GM21825 (cell line): ENCODE data around the gene ATG4A.

Experiments used
- ATAC-seq: cut with Tn5 transposase; IDR thresholded peaks from one replicate; pipeline ENCODE4 v1.9.1; 2021; ENCODE audit warnings: mild to moderate bottlenecking, moderate library complexity; ENCODE audit not compliant: unreplicated experiment

The ATG4A gene, protein sequence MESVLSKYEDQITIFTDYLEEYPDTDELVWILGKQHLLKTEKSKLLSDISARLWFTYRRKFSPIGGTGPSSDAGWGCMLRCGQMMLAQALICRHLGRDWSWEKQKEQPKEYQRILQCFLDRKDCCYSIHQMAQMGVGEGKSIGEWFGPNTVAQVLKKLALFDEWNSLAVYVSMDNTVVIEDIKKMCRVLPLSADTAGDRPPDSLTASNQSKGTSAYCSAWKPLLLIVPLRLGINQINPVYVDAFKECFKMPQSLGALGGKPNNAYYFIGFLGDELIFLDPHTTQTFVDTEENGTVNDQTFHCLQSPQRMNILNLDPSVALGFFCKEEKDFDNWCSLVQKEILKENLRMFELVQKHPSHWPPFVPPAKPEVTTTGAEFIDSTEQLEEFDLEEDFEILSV

DNA sequence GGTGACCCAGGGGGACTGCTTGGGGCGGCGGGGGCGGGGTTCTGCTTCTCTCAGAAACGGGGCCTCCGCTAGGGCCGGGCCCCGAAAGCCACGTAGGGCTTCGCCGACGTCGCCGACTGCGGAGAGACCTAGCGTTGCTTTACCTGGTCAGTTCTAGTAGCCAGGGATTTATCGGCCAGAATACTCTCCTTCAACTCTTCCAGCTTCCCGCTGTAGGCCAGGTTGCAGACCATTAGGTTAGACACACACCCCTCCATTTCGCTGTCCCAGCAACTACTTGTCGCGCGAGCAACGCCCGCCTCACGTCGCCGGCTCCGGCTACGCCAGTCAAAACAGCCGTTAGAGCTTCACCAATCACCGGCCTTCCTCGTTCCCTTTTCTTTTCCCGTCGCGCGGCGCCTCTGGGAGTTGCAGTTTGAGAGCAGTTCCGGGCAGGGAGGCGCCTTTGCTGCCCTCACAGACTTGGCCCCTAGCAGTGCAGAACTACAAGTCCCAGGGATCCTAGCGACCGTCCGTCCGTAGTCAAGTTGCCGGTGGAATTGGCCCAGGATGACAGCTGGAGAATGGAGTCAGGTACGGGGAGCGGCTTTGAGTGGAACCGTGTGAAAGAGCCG, at the start of gene ATG4A, which contains the start of gene PSMD10:
TSS of gene ATG4A (plus strand) at position 515 of the 614 bp plus-strand sequence. CDS start at position 564, 49 bp downstream.
TSS of gene PSMD10 (minus strand) at position 279 of the 614 bp plus-strand sequence. CDS start at position 257, 22 bp downstream.
- peak; percentile 97 for ATAC-seq

DNA sequence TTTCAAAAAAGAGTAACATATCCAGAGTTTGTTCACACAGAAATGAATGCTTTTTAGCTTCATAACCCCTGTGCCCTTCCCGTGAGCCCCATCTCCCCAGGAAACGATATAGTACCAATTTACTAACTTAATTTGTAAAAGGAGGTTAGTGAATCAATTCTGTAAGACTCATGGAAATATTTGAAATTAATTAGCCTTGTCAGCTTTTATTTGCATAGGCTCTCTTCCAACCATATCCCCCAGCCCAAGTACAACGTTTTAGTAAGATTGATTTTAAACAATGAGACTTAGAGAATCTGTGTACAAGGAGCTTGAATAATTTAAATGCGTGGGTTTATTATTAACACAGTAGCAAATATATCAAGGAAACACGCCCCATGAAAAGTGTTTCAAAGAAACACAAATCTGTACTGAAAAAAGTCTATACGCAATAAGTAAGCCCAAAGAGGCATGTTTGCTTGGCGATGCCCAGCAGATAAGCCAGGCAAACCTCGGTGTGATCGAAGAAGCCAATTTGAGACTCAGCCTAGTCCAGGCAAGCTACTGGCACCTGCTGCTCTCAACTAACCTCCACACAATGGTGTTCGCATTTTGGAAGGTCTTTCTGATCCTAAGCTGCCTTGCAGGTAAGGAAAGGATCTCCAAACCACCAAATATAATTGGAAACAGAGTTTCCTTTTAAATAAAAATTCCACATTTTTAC, 46.9 kb upstream of the ATG4A start, which contains the start of gene VSIG1:
TSS of gene VSIG1 (plus strand) at position 512 of the 703 bp plus-strand sequence. CDS start at position 578, 66 bp downstream.
- no peak for ATAC-seq

DNA sequence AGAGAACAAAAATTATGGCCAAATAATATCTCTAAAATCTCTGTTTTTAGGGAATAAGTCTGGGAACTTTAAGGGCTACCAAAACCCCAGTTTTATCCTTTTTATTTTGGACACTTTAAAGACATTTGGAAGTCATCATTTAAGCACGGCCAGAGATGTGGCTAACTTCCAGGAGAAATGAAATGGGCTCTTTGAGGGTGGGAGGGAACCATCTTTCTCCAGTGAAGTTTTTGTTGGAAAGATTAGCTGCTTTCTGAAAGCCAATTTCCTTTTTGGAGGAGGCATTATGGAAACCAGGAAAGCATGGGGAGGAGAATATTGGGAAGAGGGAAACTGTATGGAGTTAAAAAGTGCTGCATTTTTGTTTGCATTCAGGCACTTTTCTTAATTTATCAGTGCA, 41.9 kb upstream of the ATG4A start:
- ATAC-seq, result no peak

DNA sequence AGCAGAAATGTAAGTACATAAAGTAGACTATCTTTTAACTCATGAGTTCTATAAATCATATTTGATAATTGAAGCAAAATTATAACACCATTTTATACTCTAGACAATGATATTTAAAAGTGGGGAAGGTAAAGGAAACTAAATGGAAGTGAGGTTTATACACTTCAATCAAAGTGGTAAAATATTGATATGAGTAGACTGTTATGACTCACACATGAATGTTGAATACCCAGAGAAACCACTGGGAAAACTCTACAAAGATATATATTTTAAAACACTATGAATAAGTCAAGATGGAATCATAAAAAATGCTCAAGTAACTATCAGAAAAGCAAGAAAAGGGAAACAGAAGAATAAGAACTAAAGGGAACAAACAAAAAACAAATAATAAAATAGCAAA, 38.4 kb upstream of the ATG4A start:
- no peak for ATAC-seq

DNA sequence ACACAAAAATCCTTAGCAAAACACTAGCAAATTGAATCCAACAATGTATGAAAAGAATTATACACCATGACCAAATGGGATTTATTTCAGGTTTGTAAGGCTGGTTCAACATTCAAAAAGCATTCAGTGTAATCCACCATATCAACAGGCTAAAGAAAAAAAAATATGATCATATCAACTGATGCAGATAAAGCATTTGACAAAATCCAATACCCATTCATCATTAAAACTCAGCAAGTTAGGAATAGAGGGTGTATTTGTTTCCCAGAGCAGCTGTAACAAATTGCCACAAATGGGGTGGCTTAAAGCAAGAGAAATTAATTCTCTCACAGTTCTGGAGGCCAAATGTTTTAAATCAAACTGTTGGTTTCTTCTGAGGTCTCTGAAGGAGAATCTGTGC, 36.0 kb upstream of the ATG4A start:
- no peak for ATAC-seq

DNA sequence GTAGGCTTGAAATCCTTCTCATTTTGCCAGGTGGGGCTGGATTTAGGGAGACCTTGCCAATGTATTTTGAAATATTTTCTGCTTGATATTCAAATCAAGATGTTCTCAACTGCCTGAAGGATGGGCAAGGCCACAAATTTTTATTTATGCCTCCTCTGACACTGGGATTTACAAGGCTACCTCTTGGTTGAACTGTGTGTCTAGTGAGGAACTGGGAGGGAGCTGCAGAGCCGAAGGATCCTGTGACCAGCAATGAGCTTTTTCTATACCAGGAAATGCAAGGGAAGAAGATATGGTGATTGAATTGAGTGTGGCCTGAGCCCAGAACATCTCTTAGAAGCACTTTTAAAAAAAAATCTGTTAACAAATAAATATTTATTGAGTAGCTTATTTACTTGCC, 31.8 kb upstream of the ATG4A start:
- no peak for ATAC-seq

DNA sequence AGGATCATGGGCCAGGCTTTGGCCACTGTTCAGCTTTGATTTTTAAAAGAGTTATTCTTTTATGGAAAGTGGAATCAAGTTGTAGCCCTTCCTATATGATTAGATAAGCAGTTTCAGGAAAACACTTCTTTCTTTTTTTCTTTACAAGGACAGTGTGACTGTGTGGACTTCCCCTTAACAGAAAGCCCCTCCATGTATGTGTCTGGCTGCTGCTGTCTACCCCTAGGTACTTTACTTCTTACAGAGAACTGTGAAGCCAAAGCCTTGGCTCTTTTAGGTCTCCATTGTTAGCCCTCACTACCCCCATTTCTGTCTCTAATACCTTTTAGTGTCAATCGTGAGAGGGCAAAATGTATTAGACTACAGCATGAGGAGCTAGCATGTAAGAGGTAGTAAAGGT, 27.6 kb upstream of the ATG4A start:
- ATAC-seq, result no peak

DNA sequence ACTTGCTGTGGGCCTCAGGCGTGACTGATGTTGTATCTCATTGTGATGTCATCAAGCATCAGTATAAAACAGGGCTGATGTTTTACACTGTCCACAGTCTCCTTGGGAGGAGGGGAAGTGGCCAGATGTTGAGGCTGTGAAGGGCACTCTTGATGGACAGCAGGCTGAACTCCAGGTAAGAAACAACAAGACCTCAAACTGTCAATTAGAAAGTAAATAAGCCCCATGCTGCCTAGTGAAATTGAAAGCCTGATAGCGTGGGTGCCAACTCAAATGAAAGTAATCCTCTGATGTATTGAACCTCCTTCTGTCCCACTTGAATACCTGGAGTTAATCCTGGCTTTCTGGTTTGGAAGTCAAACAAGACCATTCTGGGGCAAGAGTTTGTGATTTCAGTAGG, 27.0 kb upstream of the ATG4A start:
- ATAC-seq, result no peak

DNA sequence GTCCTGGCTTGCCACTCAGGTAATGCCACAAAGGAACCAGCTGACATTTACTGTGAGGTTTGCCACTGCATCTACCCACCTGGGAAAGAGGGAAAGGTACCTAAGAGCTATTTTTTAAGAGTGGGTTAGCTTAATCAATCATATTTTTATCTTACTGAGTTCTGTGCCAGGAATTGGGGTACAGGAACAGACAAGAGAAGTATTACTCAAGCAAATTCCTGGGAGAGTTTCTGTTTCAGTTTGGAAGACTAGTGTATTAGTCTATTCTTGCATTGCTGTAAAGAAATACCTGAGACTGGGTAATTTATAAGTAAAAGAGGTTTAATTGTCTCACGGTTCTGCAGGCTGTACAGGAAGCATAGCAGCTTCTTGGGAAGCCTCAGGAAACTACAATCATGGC, 23.5 kb upstream of the ATG4A start:
- ATAC-seq, result no peak

DNA sequence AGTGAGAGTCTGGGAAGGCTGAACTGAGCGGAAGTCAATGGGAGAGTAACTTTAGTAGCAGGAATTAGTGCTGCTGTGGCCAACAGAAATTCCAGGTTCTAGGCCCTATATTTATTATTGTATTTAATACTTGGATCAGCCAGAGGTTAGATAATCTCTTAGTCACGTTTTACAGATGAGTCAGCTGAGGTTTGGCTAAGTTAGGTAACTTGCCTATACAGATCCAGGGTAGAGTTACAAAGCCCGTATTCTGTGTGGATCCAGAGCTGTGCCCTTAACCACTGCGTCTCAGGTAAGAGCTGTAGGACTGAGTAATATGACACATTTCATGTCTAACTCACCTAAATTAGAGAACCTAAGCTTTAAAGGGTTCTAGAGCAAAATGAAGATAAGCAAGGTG, 20.7 kb upstream of the ATG4A start:
- ATAC-seq, result no peak

DNA sequence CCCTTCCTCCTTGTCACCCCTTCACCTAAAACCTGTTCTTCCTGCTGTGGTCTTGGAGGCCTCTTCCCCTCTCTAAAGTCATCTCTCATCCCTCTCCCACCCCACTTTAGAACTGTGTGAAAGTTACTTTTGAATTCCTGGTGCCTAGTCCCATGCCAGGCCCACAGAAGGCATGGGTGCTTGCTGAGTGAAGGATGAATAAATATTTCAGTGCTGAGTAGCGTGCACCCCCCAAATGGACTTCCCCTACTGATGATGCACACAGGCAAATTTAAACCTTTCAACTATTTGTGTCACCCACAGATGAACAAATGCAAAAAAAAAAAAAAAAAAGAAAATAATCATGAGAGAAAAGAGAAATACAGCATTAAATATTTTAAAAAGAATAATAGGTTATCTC, 20.0 kb upstream of the ATG4A start:
- no peak for ATAC-seq

DNA sequence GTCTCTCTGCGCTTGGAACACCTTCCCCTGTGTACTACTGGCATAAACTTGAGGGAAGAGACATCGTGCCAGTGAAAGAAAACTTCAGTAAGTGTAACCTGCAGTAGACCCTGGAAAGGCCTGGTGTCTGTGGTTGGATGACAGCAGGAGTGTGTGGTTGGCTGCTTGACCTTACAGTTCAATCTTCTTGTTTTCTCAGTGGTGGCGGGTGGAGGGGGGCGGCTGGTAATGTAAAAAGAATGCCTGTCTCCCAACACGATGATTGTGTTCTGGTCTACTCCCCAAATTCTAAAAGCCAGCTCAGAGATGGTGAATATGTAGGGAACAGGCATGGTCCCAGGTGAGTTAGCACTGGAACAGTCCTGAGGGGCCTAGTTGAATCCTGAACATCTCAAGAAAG, 18.8 kb upstream of the ATG4A start:
- no peak for ATAC-seq

DNA sequence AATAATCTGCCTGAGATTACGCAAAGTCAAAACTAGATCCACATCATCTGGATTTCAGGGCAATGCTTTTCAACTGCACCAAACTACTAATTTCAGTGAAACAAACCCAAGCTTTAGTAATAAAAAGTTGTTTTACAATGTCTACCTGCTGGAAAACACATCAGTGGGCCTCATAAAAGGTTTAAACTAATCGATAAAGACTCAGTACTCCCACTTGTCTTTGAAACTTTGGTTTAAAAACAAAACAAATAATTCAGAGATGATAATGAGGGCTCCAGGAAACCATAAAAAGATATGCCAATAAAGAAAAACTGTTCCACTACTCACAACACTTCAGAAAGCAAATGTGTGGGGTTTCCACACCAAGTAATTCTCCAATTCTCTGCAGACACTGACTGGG, 10.5 kb upstream of the ATG4A start:
- ATAC-seq, result no peak

DNA sequence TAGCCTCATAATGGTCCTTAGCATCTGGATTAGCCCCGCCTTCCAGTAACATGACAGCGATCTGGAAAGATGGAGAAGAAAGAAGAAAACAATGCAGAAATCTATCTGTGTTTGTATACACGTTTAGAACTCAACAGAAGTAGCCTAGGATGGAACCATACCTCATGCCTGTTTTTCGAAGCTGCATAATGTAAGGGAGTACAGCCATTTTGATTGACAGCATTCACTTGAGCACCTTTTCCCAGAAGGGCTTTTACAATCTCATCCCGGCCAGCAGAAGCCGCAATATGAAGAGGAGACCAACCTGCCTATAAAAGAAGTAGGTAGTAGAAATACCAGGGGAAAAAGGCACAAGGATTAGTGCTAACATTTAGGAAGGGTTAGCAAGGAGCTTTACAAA, 3.8 kb upstream of the ATG4A start:
- ATAC-seq, result no peak

DNA sequence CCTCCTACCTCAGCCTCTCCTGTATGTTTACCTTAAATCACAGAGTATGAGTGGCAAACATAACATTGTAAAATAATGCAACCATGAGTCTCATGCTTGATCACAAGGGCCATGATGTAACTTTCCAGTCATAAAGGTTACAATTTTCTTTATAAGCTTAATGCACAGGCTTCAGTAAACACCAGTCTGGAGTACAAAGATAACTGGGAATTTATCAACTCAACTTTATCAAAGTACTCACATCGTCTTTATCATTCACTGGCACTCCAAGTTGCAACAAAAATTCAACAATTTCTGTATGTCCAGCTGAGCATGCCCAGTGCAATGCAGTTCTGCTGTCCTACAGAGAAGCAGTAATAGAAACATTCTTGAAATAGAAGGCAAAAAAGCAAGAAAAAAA, 3.1 kb upstream of the ATG4A start:
- ATAC-seq, result no peak

DNA sequence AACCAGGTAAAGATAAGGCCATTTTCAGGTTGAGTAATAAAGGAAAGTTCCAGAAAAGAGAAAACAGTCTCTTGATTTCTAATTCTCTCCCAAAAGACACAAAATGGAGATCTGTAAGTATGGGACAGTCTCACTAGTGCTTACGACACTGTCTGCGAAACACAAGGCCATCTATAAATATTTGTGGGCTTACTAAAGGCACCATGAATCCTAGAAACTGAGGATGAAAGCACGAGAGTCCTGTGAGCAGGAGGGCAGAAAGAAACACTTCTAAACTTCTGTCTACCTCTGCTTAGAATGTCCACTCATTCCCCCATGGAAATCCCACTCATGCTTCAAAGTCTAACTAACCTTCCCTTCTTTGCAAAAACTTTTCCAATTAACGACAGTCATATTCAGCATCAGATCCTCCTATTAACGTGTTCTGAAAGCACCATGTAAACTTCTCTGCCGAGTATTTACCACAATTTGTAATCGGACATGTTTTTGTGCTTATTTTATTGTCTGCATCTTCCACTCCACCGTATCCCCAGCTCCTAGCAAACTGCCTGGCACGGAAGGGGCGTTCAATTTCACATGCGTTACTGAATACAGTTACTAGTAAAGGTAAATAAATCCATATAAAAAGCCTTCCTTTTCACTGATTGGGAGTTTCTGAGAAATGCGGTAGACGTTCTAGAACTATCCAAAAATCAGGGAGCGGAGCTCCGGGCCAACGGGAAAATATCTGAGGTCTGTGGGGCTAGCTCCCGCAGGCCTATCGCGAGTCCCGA, 901 bp upstream of the ATG4A start:
- no peak for ATAC-seq

DNA sequence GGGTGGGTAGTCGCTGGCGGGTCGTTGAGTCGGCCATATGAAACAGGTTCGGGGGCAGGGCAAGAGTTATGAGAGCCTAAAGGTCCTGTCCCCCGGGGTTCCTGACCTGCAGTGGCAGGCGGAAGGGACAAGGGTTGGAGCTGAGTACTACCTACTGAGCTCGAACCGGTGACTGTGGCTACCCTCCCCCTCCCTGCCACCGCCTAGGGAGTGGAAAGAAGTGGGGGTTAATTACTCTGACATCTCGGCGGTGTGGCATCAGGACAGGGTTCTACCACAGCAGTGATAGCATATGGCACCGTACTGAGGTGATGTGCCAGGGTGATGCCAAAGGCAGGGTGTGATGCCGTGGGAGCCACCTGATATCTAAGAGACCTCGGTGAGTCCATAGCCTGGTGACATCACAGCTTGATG, 307 bp downstream of the ATG4A start:
- peak; percentile 37 for ATAC-seq

DNA sequence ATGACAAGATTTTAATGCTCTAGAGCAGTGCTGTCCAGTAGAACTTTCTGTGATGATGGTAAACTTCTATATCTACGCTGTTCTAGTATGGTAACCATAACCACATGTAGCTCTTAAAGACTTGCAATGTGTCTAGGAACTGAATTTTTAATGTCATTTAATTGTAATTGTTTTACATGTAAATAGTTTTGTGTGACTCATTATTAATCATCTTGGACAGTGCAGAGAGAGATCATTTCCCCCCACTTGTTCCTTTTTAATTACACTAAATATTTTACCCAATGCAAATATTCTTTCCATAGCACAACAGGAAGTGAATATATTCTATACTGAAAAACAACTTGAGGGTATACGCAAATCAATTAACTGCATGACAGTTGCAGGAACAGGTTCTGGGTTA, 5.8 kb downstream of the ATG4A start:
- ATAC-seq, result no peak

DNA sequence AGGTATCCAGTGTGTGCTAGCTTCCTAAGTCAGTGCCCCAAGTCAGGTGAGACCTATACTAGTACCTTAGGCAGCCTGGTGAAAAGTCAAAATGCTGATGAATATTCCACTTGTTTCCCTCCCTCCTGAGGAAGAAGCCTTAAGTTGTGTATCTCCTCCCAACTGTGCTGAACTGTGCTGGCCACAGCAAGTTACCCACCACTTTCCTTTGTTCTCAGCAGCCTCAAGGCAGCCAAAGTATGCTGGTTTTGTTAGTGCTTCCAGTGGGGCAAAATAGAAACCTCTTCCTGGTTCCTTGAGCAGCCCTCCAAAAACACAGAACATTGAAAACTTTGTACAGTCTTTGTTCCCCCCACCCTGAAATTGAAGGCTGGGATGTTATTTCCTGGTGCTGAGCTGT, 13.9 kb downstream of the ATG4A start:
- no peak for ATAC-seq

DNA sequence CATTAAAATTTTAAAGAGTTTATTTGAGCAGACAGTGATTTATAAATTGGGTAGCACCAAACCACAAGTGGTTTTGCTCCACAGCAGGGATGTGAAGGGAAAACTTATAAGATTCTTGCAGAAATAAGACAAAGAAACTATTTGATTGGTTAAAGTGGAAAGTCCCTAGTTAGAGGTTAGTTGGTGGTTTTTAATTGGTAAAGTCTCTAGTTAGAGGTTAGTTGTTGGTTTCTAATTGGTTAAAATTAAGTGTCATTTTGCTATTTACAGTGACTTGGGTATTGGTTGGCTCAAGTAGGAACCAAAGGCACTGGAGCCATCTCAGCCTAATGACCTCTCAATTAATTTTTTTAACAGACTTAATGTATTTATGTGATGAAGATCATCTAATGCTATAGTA, 23.0 kb downstream of the ATG4A start:
- no peak for ATAC-seq

DNA sequence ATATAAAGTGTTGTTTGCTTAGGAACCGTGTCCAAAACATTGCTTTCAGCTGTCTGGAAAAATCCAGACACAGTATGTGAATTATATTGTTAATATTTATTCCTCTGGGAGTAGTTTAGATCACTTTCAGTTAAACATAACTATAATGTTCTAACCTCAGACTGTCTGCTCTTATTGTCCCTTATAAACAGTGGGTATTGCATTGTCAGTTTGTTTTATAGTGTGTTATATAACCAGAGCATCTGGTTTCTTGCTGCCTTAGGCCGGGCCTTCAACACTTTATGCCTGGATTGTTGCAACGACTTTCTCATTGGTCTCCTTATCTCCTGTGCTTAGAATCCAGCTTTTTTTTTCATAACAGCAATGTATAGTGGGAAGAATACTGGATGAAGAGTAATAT, 26.4 kb downstream of the ATG4A start:
- no peak for ATAC-seq
